ENCODE measurements around the gene FIGNL2. TPM values are rescaled to one million over a fixed set of nuclear protein-coding genes. Genes with fewer than 3 reads are reported as not detected.

The FIGNL2 gene
- total RNA-seq, 2 donors from 2014 or later = 10.5 to 17.7 TPM

DNA sequence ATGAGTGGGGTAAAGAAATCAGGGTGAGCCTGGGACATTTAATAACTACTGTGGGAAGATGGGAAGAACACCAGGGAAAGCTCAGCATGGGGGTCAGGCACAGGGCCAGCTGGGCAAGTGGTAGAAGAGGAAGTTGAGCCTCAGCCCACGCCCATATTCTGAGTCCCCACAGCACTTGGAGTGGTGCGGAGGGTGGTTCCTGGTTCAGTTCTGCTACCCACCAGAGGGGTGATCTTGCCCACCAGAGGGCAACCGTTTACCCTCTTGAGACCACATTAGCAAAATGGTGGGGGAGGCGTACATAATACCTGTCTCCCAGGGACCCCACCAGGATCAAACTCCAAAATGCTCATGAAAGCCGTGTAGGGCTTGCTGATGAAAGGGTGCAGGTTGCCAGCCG lies 22.6 kb upstream of the FIGNL2 start:
- no peak overlapping the region for H3K4me3 Mint-ChIP-seq
- H3K27ac Mint-ChIP-seq = no peak overlapping the region
- peaks cover 47% of the 10 kb centered on the region for H3K27me3 ChIP-seq (ENCODE audit: control insufficient read depth, insufficient read depth, low read length, poor library complexity, severe bottlenecking)
- peaks cover 64% of the 10 kb centered on the region for H3K27me3 Mint-ChIP-seq (ENCODE audit: insufficient read depth)
- no peak overlapping the region for H3K9ac ChIP-seq (ENCODE audit: extremely low read depth, low read length, poor library complexity, severe bottlenecking)
- TF ChIP-seq, protein P1, sequence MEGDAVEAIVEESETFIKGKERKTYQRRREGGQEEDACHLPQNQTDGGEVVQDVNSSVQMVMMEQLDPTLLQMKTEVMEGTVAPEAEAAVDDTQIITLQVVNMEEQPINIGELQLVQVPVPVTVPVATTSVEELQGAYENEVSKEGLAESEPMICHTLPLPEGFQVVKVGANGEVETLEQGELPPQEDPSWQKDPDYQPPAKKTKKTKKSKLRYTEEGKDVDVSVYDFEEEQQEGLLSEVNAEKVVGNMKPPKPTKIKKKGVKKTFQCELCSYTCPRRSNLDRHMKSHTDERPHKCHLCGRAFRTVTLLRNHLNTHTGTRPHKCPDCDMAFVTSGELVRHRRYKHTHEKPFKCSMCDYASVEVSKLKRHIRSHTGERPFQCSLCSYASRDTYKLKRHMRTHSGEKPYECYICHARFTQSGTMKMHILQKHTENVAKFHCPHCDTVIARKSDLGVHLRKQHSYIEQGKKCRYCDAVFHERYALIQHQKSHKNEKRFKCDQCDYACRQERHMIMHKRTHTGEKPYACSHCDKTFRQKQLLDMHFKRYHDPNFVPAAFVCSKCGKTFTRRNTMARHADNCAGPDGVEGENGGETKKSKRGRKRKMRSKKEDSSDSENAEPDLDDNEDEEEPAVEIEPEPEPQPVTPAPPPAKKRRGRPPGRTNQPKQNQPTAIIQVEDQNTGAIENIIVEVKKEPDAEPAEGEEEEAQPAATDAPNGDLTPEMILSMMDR (conservative IDR thresholded peaks at IDR 0.05) = peak; percentile 37
- peaks cover 6% of the 10 kb centered on the region for H3K4me1 ChIP-seq (ENCODE audit: control insufficient read depth, insufficient read depth, low read length)
- no peaks in the 10 kb centered on the region for H3K36me3 Mint-ChIP-seq (ENCODE audit: low read depth)
- H3K9me3 ChIP-seq (ENCODE audit: control insufficient read depth, low read length) = no peaks in the 10 kb centered on the region
- no peak for DNase-seq
- no peaks in the 10 kb centered on the region for H3K36me3 ChIP-seq (ENCODE audit: control insufficient read depth, insufficient read depth, low read length)
- H3K9me3 Mint-ChIP-seq = no peaks in the 10 kb centered on the region
- 83 to 93% methylated on average over 4 to 6 of the region's 6 CpGs for WGBS, 2 experiments (ENCODE audit: insufficient coverage in 1 of 2, insufficient read length in 1 of 2)
- H3K27ac ChIP-seq (ENCODE audit: low read depth, low read length) = no peak overlapping the region
- H3K4me3 ChIP-seq (ENCODE audit: low read length) = no peak overlapping the region
- peaks cover 8% of the 10 kb centered on the region for H3K4me1 Mint-ChIP-seq

DNA sequence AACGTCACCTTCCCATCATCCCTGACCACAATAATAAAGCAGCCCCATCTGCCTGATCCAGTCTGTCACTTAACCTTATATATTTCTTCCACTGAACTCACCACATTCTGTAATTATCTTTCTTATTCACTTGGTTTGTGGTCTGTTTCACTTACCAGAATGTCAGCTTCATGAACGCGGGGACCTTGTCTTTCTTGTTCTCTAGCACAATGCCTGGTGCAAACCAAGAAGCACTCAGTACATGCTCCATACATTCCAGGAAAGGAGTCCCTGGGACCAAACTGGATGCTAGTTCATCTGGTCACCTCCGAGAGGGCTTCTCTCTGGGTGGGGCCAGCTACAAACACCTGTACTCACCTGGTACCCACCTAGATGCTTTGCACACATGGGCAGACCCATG lies 22.0 kb upstream of the FIGNL2 start:
- H3K27ac Mint-ChIP-seq = no peak overlapping the region
- H3K9me3 Mint-ChIP-seq = no peaks in the 10 kb centered on the region
- WGBS, 2 experiments (ENCODE audit: insufficient coverage in 1 of 2, insufficient read length in 1 of 2) = 76 to 83% methylated on average over 2 to 4 of the region's 4 CpGs
- no peaks in the 10 kb centered on the region for H3K36me3 Mint-ChIP-seq (ENCODE audit: low read depth)
- no peak for DNase-seq
- Histone ChIP-seq H3K4me1 (ENCODE audit: control insufficient read depth, insufficient read depth, low read length) (peaks cover 10% of the 10 kb centered on the region), H3K9ac (ENCODE audit: extremely low read depth, low read length, poor library complexity, severe bottlenecking) (no peak overlapping the region), H3K36me3 (ENCODE audit: control insufficient read depth, insufficient read depth, low read length) (no peaks in the 10 kb centered on the region), H3K9me3 (ENCODE audit: control insufficient read depth, low read length) (no peaks in the 10 kb centered on the region), H3K4me3 (ENCODE audit: low read length) (no peak overlapping the region), H3K27ac (ENCODE audit: low read depth, low read length) (peak overlapping the region; percentile 18), H3K27me3 (ENCODE audit: control insufficient read depth, insufficient read depth, low read length, poor library complexity, severe bottlenecking) (peaks cover 53% of the 10 kb centered on the region)
- peaks cover 8% of the 10 kb centered on the region for H3K4me1 Mint-ChIP-seq
- peaks cover 70% of the 10 kb centered on the region for H3K27me3 Mint-ChIP-seq (ENCODE audit: insufficient read depth)
- TF ChIP-seq, protein P1 (conservative IDR thresholded peaks at IDR 0.05) = no peak
- H3K4me3 Mint-ChIP-seq = no peak overlapping the region

DNA sequence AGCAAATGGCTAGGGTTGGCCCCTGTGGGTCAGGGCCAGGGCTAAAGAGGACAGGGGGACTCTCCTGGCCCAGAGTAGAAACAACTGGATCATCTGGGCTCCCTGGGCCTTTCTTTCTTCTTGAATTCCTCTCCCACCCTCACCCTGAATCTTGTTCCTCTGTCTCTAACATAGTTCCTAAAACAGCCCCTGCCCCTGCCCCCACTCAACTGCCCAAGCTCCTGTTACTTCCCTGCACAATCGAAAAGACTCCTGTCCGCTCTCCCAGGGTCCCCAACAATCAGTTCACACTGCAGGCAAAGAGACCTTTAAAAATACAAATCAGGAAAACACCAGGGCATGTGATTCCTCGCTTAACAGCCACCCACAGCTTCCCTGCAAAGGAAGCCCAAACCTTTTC lies 21.4 kb upstream of the FIGNL2 start:
- Mint-ChIP-seq H3K9me3 (no peaks in the 10 kb centered on the region), H3K27me3 (ENCODE audit: insufficient read depth) (peaks cover 76% of the 10 kb centered on the region), H3K36me3 (ENCODE audit: low read depth) (no peaks in the 10 kb centered on the region), H3K4me3 (peak overlapping the region; percentile 59), H3K4me1 (peaks cover 12% of the 10 kb centered on the region), H3K27ac (no peak overlapping the region)
- no peak overlapping the region for H3K9ac ChIP-seq (ENCODE audit: extremely low read depth, low read length, poor library complexity, severe bottlenecking)
- TF ChIP-seq, protein P1 (conservative IDR thresholded peaks at IDR 0.05) = no peak
- no peaks in the 10 kb centered on the region for H3K36me3 ChIP-seq (ENCODE audit: control insufficient read depth, insufficient read depth, low read length)
- WGBS, 2 experiments (ENCODE audit: insufficient coverage in 1 of 2, insufficient read length in 1 of 2) = 65 to 74% methylated on average over 3 of the region's 3 CpGs
- no peak for DNase-seq
- H3K4me3 ChIP-seq (ENCODE audit: low read length) = no peak overlapping the region
- H3K4me1 ChIP-seq (ENCODE audit: control insufficient read depth, insufficient read depth, low read length) = peaks cover 11% of the 10 kb centered on the region
- peak overlapping the region; percentile 18 for H3K27ac ChIP-seq (ENCODE audit: low read depth, low read length)
- H3K9me3 ChIP-seq (ENCODE audit: control insufficient read depth, low read length) = no peaks in the 10 kb centered on the region
- peaks cover 59% of the 10 kb centered on the region for H3K27me3 ChIP-seq (ENCODE audit: control insufficient read depth, insufficient read depth, low read length, poor library complexity, severe bottlenecking)

Measured in endodermal cell (in vitro differentiated cells).